Measurements from ENCODE around the gene F7. TPM values are rescaled to one million over a fixed set of nuclear protein-coding genes. Genes with fewer than 3 reads are reported as not detected.

Gene F7
- total RNA-seq, 2 donors from 2014 or later, result 0.20 TPM; not detected in 1

DNA sequence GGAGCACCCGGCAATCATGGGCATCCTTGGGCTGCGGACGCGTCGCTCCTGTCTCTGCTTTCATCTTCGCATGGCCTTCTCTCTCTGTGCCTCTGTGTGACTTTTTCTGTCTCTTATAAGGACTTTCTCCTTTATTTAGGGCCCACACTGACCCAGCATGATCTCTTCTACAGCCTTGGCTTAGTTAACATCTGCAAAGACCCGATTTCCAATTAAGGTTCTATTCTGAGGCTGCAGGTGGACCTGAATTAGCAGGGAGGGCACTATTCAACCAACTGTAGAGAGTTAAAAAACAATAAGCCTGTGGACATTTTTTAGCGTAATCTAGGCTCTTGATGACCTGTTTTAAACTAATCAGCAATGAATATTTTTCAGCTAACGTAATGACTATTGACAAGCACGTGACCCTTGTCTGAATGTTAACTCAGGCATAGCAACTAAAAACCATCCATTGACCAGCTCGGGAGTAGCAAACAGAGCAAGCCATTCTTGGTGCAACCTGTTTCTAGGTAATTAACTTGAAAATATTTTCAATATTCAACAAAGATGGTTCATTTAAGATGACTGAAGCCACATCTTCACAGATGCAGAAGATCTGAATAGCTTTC, 32.2 kb downstream of the F7 start:
- no peak for DNase-seq (ENCODE audit: low spot score)
- H3K4me3 ChIP-seq, result no peak overlapping the region
- no peak for TF ChIP-seq CTCF (IDR thresholded peaks at IDR 0.05)
- no peak overlapping the region for H3K27ac ChIP-seq
- no peaks in the 10 kb centered on the region for H3K4me1 ChIP-seq
- H3K9me3 ChIP-seq, result no peaks in the 10 kb centered on the region
- H3K36me3 ChIP-seq, result no peaks in the 10 kb centered on the region
- H3K27me3 ChIP-seq, result no peaks in the 10 kb centered on the region

GRCh38 chr13:113138792-113139551, 33.4 kb downstream of the F7 start:
- no peak overlapping the region for H3K27ac ChIP-seq
- no peak for DNase-seq (ENCODE audit: low spot score)

GRCh38 chr13:113139577-113139976, 34.0 kb downstream of the F7 start:
- no peak for TF ChIP-seq CTCF (IDR thresholded peaks at IDR 0.05)

More at GRCh38 chr13:113138792-113139551, 33.4 kb downstream of the F7 start:
- H3K9me3 ChIP-seq, result no peaks in the 10 kb centered on the region
- no peaks in the 10 kb centered on the region for H3K4me1 ChIP-seq
- no peaks in the 10 kb centered on the region for H3K27me3 ChIP-seq
- TF ChIP-seq CTCF (IDR thresholded peaks at IDR 0.05), result no peak
- no peak overlapping the region for H3K4me3 ChIP-seq
- H3K36me3 ChIP-seq, result no peaks in the 10 kb centered on the region

DNA sequence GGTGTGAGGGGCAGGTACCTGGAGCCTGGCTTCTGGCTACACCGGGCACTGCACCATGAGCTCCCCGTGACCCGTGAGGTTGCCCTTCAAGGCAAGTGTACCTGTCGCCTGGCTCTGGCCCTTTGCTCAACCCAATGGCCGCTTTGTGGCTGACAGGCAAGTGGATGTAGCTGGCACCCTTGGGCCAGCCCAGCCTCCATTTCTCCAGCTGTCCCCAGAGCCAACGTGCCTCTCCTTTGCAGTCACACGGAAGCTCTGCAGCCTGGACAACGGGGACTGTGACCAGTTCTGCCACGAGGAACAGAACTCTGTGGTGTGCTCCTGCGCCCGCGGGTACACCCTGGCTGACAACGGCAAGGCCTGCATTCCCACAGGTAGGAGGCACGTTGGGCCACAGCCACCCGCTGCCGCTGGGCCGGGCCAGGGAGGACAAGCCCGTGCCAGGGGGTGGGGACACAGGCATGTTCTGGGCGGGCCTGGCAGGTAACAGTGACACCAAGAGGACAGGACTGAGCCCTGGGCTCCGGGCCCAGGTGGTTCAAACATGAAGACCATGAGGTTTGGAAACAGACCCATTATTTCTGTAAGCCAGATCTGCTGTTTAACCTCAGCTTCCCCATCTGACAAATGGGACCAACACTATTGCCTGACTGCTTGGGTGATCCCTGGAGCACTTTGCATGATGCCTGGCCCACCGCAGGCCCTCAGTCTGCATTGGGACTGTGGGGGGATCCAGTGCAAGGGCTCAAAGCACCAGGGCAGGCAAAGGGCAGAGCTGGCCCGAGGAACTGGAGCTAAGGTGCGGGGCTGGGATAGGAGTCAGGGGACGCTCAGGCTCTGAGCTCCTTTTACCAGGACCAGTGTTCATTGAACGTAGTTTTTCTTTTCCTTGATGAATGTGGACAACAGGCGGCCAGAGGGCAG, 35.3 kb downstream of the F7 start:
- no peak for DNase-seq (ENCODE audit: low spot score)
- no peak for TF ChIP-seq CTCF (IDR thresholded peaks at IDR 0.05)
- Histone ChIP-seq H3K9me3 (no peaks in the 10 kb centered on the region), H3K27ac (no peak overlapping the region), H3K4me3 (no peak overlapping the region), H3K4me1 (no peaks in the 10 kb centered on the region), H3K27me3 (no peaks in the 10 kb centered on the region), H3K36me3 (no peaks in the 10 kb centered on the region)

More at GRCh38 chr13:113139577-113139976, 34.0 kb downstream of the F7 start:
- Histone ChIP-seq H3K27ac (no peak overlapping the region), H3K4me3 (no peak overlapping the region), H3K4me1 (no peaks in the 10 kb centered on the region), H3K27me3 (no peaks in the 10 kb centered on the region), H3K9me3 (no peaks in the 10 kb centered on the region), H3K36me3 (no peaks in the 10 kb centered on the region)
- no peak for DNase-seq (ENCODE audit: low spot score)

- H3K27ac ChIP-seq, result no peak overlapping the region
- no peaks in the 10 kb centered on the region for H3K9me3 ChIP-seq
- DNase-seq (ENCODE audit: low spot score), result no peak
- no peaks in the 10 kb centered on the region for H3K36me3 ChIP-seq
- H3K4me3 ChIP-seq, result no peak overlapping the region
- no peaks in the 10 kb centered on the region for H3K4me1 ChIP-seq
- TF ChIP-seq CTCF (IDR thresholded peaks at IDR 0.05), result no peak
- no peaks in the 10 kb centered on the region for H3K27me3 ChIP-seq
Measured at GRCh38 chr13:113141601-113141970, 36.0 kb downstream of the F7 start.
